Measurements from ENCODE around the gene MIF. TPM values are rescaled to one million over a fixed set of nuclear protein-coding genes. Genes with fewer than 3 reads are reported as not detected.
"Not testable (repeated sequence)": the region's sequence is repeated elsewhere in the genome, so short reads cannot be mapped to it uniquely, and the experiment has no call there.

Gene MIF
- total RNA-seq, 1 experiment from 2014 or later, result 1,068 TPM

DNA sequence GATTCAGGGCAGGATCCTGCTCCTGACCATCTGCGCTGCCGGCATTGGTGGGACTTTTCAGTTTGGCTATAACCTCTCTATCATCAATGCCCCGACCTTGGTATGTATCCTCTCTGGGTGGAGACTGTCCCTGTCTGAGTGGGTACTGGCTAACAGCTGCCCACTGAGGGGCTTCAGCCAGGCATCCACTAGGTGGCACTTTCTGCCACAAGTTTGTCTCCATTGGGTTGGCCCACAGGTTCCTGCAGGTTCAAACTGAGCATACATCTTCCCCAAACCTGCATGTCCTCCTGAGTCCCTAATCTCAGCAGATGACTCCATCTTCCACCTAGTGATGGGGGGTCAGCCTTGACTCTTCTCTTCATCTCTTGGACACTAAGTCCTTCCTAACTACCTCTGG is 32.1 kb upstream of the MIF start:
- Histone ChIP-seq H3K23ac (ENCODE audit: insufficient read length, low read depth, low read length) (no peak overlapping the region), H3T11ph (ENCODE audit: low read length) (no peak overlapping the region), H4K5ac (ENCODE audit: insufficient read length, low read depth, low read length) (no peak overlapping the region), H2AK5ac (ENCODE audit: insufficient read length, low read length) (no peak overlapping the region), H4K8ac (replicated peaks; ENCODE audit: insufficient read length, low read depth, low read length) (no peak overlapping the region), H3K23me2 (ENCODE audit: insufficient read length, low read depth, low read length, poor library complexity, severe bottlenecking) (peaks cover 8% of the 10 kb centered on the region), H2BK120ac (ENCODE audit: low read depth, low read length, poor library complexity, severe bottlenecking) (no peak overlapping the region), H3K79me1 (ENCODE audit: insufficient read depth, low read depth, low read length, poor library complexity, severe bottlenecking) (no peaks in the 10 kb centered on the region), H2BK5ac (ENCODE audit: insufficient read length, low read length) (no peak overlapping the region), H3K27ac (ENCODE audit: insufficient read length, low read depth, low read length) (no peak overlapping the region), H2BK20ac (ENCODE audit: low read depth, low read length, poor library complexity, severe bottlenecking) (no peak overlapping the region), H3K4me2 (ENCODE audit: insufficient read depth, insufficient read length, low read length) (no peak overlapping the region), H3K4me1 (ENCODE audit: insufficient read depth, low read length) (no peaks in the 10 kb centered on the region), H3K9ac (ENCODE audit: extremely low read depth, insufficient read length, low read length) (no peak overlapping the region), H4K91ac (ENCODE audit: insufficient read length, low read depth, low read length) (no peak overlapping the region), H2BK12ac (ENCODE audit: insufficient read length, low read depth, low read length) (no peak overlapping the region), H3K27me3 (ENCODE audit: insufficient read depth, low read length) (no peaks in the 10 kb centered on the region), H3K9me3 (ENCODE audit: control insufficient read depth, low read depth, low read length) (no peaks in the 10 kb centered on the region), H3K56ac (ENCODE audit: insufficient read length, low read depth, low read length) (no peak overlapping the region), H3K79me2 (ENCODE audit: insufficient read depth, low read length) (no peaks in the 10 kb centered on the region), H2BK15ac (ENCODE audit: low read depth, low read length) (no peak overlapping the region), H2AFZ (ENCODE audit: low read length) (no peak overlapping the region), H3K18ac (ENCODE audit: insufficient read length, low read depth, low read length) (no peak overlapping the region), H3K14ac (ENCODE audit: insufficient read depth, low read length) (no peak overlapping the region), H3K4ac (ENCODE audit: low read depth, low read length) (no peak overlapping the region), H4K20me1 (ENCODE audit: control insufficient read depth, insufficient read depth, insufficient read length) (no peaks in the 10 kb centered on the region)
- Mint-ChIP-seq H3K4me1 (peaks cover 11 to 14% of the 10 kb centered on the region in 2 experiments), H3K36me3 (ENCODE audit: insufficient read depth in 1 of 3, low read depth in 3 of 3) (peaks cover 8 to 10% (median 9%) of the 10 kb centered on the region in 3 experiments; a peak in 4 of 7 replicates), H3K9me3 (no peaks in the 10 kb centered on the region; a peak in 1 of 5 replicates), H3K4me3 (peak overlapping the region in 1 of 2 experiments; percentile 1; a peak in 1 of 5 replicates), H3K27me3 (ENCODE audit: low read depth) (no peaks in the 10 kb centered on the region), H3K27ac (no peak overlapping the region)
- TF ChIP-seq, protein P1, sequence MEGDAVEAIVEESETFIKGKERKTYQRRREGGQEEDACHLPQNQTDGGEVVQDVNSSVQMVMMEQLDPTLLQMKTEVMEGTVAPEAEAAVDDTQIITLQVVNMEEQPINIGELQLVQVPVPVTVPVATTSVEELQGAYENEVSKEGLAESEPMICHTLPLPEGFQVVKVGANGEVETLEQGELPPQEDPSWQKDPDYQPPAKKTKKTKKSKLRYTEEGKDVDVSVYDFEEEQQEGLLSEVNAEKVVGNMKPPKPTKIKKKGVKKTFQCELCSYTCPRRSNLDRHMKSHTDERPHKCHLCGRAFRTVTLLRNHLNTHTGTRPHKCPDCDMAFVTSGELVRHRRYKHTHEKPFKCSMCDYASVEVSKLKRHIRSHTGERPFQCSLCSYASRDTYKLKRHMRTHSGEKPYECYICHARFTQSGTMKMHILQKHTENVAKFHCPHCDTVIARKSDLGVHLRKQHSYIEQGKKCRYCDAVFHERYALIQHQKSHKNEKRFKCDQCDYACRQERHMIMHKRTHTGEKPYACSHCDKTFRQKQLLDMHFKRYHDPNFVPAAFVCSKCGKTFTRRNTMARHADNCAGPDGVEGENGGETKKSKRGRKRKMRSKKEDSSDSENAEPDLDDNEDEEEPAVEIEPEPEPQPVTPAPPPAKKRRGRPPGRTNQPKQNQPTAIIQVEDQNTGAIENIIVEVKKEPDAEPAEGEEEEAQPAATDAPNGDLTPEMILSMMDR (conservative IDR thresholded peaks at IDR 0.05), result peak; percentile 78
- DNase-seq, result peak; percentile 71
- no CpG with 5 or more reads among the region's 3 CpGs for WGBS (ENCODE audit: extremely low coverage, insufficient read length, low lambda C conversion rate)

DNA sequence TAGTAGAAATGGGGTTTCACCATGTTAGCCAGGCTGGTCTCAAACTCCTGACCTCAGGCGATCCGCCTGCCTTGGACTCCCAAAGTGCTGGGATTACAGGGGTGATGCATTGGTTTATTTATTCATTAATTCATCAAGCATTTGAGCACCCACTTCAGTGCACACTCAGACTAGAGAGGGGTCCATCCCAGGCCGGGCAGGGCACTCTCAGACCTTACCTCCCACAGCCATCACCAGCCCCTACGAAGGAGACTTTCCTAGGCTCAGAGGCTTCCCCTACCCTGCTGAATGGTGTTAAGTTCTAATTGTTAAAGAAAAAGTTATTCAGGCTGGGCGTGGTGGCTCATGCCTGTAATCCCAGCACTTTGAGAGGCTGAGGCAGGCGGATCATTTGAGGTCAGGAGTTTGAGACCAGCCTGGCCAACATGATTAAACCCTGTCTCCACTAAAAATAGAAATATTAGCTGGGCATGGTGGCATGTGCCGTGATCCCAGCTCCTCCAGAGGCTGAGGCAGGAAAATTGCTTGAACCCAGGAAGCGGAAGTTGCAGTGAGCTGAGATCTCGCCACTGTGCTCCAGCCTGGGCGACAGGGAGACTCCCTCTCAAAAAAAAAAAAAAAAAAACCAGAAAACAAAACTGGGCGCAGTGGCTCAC is 29.6 kb upstream of the MIF start:
- not testable (repeated sequence) for H3K79me2 ChIP-seq (ENCODE audit: insufficient read depth, low read length); H2BK120ac ChIP-seq (ENCODE audit: low read depth, low read length, poor library complexity, severe bottlenecking); H2AK5ac ChIP-seq (ENCODE audit: insufficient read length, low read length); H3K4me2 ChIP-seq (ENCODE audit: insufficient read depth, insufficient read length, low read length); H3K9ac ChIP-seq (ENCODE audit: extremely low read depth, insufficient read length, low read length); H3K14ac ChIP-seq (ENCODE audit: insufficient read depth, low read length); H3K27ac Mint-ChIP-seq; H3K4me3 Mint-ChIP-seq; H4K5ac ChIP-seq (ENCODE audit: insufficient read length, low read depth, low read length); H3T11ph ChIP-seq (ENCODE audit: low read length); DNase-seq; H3K27ac ChIP-seq (ENCODE audit: insufficient read length, low read depth, low read length); H3K23ac ChIP-seq (ENCODE audit: insufficient read length, low read depth, low read length); H4K20me1 ChIP-seq (ENCODE audit: control insufficient read depth, insufficient read depth, insufficient read length); H2BK12ac ChIP-seq (ENCODE audit: insufficient read length, low read depth, low read length); H3K27me3 ChIP-seq (ENCODE audit: insufficient read depth, low read length); H3K79me1 ChIP-seq (ENCODE audit: insufficient read depth, low read depth, low read length, poor library complexity, severe bottlenecking); H3K4me1 Mint-ChIP-seq; H4K91ac ChIP-seq (ENCODE audit: insufficient read length, low read depth, low read length); H2AFZ ChIP-seq (ENCODE audit: low read length); H2BK15ac ChIP-seq (ENCODE audit: low read depth, low read length); H3K56ac ChIP-seq (ENCODE audit: insufficient read length, low read depth, low read length); H3K23me2 ChIP-seq (ENCODE audit: insufficient read length, low read depth, low read length, poor library complexity, severe bottlenecking); H3K4me1 ChIP-seq (ENCODE audit: insufficient read depth, low read length); H3K18ac ChIP-seq (ENCODE audit: insufficient read length, low read depth, low read length); H2BK20ac ChIP-seq (ENCODE audit: low read depth, low read length, poor library complexity, severe bottlenecking); H3K9me3 ChIP-seq (ENCODE audit: control insufficient read depth, low read depth, low read length); H4K8ac ChIP-seq (replicated peaks; ENCODE audit: insufficient read length, low read depth, low read length); H3K4ac ChIP-seq (ENCODE audit: low read depth, low read length); H3K9me3 Mint-ChIP-seq; H2BK5ac ChIP-seq (ENCODE audit: insufficient read length, low read length); H3K27me3 Mint-ChIP-seq (ENCODE audit: low read depth)
- no CpG with 5 or more reads among the region's 11 CpGs for WGBS (ENCODE audit: extremely low coverage, insufficient read length, low lambda C conversion rate)
- H3K36me3 Mint-ChIP-seq (ENCODE audit: insufficient read depth in 1 of 3, low read depth in 3 of 3), result peaks cover 27 to 32% (median 27%) of the 10 kb centered on the region in 3 experiments
